ENCODE results near the gene APLP2. TPM values are rescaled to one million over a fixed set of nuclear protein-coding genes. Genes with fewer than 3 reads are reported as not detected.

APLP2 gene
- total and polyA plus RNA-seq, 4 donors = 190 to 337 (median 233) TPM

DNA sequence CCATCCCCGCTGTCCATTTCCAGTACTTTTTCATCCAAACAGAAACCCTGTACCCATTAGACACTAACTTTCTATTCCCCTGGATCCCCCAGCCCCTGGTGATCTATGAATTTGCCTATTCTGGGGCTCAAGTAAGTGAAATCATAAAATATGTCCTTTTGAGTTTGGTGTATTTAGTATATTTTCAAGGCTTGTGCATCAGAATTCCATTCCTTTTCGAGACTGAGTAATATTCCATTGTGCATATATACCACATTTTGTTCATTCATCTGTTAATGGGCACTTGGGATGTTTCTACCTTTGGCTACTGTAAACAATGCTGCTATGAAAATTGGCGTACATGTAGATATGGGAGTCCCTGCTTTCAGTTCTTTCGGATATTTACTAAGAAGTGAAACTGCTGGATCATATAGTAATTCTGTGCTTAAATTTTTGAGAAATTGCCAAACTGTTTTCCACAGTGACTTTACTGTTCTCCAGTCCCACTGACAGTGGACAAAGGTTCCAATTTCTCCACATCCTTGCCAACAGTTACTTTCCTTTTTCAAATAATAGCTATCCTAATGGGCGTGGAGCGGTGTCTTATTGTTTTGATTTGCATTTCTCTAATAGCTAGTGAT lies 16.1 kb downstream of the APLP2 start:
- Histone ChIP-seq H3K27me3 (ENCODE audit: control insufficient read depth in 4 of 4, insufficient read depth in 4 of 4, low read length in 3 of 4) (no peaks in the 10 kb centered on the region), H3K36me3 (ENCODE audit: control insufficient read depth in 4 of 4, insufficient read depth in 3 of 4, low read depth in 1 of 4, low read length in 3 of 4) (no peaks in the 10 kb centered on the region), H3K27ac (ENCODE audit: low read depth in 1 of 2, low read length in 2 of 2) (no peak overlapping the region), H3K9me3 (ENCODE audit: control insufficient read depth in 4 of 4, low read length in 3 of 4) (no peaks in the 10 kb centered on the region), H3K4me3 (ENCODE audit: low read depth in 1 of 3, low read length in 3 of 3) (no peak overlapping the region), H3K4me1 (ENCODE audit: control insufficient read depth in 4 of 4, insufficient read depth in 4 of 4, low read length in 3 of 4) (peaks cover 3 to 21% (median 16%) of the 10 kb centered on the region in 4 donors), H3K9ac (ENCODE audit: low read depth in 1 of 2, low read length in 2 of 2) (peak overlapping the region in 1 of 2 donors; percentile 22)
- 93% methylated on average over 6 of the region's 6 CpGs for WGBS
- DNase-seq (ENCODE audit: low spot score) = no peak
- TF ChIP-seq RXRA (IDR thresholded peaks at IDR 0.05) (no peak), GABPA (IDR thresholded peaks at IDR 0.05 in 1 of 2, conservative IDR thresholded peaks at IDR 0.05 in 1 of 2) (no peak), YY1 (IDR thresholded peaks at IDR 0.05) (no peak), TAF1 (conservative IDR thresholded peaks at IDR 0.05) (no peak), NR2F2 (IDR thresholded peaks at IDR 0.05) (no peak), FOXA1 (IDR thresholded peaks at IDR 0.05) (no peak), RAD21 (IDR thresholded peaks at IDR 0.05) (no peak), EGR1 (IDR thresholded peaks at IDR 0.05; ENCODE audit: low read depth in 2 of 2) (no peak), FOXA2 (IDR thresholded peaks at IDR 0.05) (no peak), HNF4G (IDR thresholded peaks at IDR 0.05) (no peak), SP1 (IDR thresholded peaks at IDR 0.05) (no peak), JUND (IDR thresholded peaks at IDR 0.05) (no peak)
- TF ChIP-seq, protein P1, sequence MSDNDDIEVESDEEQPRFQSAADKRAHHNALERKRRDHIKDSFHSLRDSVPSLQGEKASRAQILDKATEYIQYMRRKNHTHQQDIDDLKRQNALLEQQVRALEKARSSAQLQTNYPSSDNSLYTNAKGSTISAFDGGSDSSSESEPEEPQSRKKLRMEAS (IDR thresholded peaks at IDR 0.05) = no peak
- TF ChIP-seq, protein P2, sequence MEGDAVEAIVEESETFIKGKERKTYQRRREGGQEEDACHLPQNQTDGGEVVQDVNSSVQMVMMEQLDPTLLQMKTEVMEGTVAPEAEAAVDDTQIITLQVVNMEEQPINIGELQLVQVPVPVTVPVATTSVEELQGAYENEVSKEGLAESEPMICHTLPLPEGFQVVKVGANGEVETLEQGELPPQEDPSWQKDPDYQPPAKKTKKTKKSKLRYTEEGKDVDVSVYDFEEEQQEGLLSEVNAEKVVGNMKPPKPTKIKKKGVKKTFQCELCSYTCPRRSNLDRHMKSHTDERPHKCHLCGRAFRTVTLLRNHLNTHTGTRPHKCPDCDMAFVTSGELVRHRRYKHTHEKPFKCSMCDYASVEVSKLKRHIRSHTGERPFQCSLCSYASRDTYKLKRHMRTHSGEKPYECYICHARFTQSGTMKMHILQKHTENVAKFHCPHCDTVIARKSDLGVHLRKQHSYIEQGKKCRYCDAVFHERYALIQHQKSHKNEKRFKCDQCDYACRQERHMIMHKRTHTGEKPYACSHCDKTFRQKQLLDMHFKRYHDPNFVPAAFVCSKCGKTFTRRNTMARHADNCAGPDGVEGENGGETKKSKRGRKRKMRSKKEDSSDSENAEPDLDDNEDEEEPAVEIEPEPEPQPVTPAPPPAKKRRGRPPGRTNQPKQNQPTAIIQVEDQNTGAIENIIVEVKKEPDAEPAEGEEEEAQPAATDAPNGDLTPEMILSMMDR (IDR thresholded peaks at IDR 0.05; ENCODE audit: low read depth, low read length, missing input control) = no peak
- TF ChIP-seq, protein P3, sequence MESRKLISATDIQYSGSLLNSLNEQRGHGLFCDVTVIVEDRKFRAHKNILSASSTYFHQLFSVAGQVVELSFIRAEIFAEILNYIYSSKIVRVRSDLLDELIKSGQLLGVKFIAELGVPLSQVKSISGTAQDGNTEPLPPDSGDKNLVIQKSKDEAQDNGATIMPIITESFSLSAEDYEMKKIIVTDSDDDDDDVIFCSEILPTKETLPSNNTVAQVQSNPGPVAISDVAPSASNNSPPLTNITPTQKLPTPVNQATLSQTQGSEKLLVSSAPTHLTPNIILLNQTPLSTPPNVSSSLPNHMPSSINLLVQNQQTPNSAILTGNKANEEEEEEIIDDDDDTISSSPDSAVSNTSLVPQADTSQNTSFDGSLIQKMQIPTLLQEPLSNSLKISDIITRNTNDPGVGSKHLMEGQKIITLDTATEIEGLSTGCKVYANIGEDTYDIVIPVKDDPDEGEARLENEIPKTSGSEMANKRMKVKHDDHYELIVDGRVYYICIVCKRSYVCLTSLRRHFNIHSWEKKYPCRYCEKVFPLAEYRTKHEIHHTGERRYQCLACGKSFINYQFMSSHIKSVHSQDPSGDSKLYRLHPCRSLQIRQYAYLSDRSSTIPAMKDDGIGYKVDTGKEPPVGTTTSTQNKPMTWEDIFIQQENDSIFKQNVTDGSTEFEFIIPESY (IDR thresholded peaks at IDR 0.05) = no peak
- TF ChIP-seq, protein P4, sequence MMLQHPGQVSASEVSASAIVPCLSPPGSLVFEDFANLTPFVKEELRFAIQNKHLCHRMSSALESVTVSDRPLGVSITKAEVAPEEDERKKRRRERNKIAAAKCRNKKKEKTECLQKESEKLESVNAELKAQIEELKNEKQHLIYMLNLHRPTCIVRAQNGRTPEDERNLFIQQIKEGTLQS (IDR thresholded peaks at IDR 0.05) = no peak
- TF ChIP-seq, protein P5, sequence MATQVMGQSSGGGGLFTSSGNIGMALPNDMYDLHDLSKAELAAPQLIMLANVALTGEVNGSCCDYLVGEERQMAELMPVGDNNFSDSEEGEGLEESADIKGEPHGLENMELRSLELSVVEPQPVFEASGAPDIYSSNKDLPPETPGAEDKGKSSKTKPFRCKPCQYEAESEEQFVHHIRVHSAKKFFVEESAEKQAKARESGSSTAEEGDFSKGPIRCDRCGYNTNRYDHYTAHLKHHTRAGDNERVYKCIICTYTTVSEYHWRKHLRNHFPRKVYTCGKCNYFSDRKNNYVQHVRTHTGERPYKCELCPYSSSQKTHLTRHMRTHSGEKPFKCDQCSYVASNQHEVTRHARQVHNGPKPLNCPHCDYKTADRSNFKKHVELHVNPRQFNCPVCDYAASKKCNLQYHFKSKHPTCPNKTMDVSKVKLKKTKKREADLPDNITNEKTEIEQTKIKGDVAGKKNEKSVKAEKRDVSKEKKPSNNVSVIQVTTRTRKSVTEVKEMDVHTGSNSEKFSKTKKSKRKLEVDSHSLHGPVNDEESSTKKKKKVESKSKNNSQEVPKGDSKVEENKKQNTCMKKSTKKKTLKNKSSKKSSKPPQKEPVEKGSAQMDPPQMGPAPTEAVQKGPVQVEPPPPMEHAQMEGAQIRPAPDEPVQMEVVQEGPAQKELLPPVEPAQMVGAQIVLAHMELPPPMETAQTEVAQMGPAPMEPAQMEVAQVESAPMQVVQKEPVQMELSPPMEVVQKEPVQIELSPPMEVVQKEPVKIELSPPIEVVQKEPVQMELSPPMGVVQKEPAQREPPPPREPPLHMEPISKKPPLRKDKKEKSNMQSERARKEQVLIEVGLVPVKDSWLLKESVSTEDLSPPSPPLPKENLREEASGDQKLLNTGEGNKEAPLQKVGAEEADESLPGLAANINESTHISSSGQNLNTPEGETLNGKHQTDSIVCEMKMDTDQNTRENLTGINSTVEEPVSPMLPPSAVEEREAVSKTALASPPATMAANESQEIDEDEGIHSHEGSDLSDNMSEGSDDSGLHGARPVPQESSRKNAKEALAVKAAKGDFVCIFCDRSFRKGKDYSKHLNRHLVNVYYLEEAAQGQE (IDR thresholded peaks at IDR 0.05) = no peak
